ENCODE data around the gene ANK2. TPM values are rescaled to one million over a fixed set of nuclear protein-coding genes. Genes with fewer than 3 reads are reported as not detected.

ANK2 gene
- total and polyA plus RNA-seq, 2 donors from 2014 or later: 21.1 to 125 TPM

DNA sequence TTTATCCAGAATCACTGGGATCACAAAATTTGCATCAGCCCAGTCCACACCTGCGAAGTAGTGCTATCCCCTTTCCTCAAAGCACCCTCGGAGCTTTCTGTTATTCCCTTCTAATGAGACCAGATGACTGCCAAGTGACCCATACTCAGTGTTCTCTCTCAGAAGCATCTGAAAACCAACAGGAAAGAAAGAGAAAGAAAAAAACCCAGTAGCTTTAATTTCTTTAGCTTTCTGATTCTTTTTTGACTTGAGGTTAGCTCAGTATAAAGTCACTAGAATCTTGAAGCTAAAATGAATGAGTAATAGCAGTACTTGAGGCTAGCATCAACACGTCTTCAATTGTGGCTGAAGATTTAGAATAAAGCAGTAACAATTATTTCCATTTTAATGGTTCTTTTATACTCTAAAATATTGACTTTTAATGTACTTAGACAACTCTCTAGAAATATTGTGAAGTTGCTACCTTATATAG, 124.4 kb downstream of the ANK2 start:
- FAIRE-seq: no peak
- Histone ChIP-seq H3K4me3 (ENCODE audit: low read length in 3 of 3) (no peak overlapping the region), H3K9me3 (ENCODE audit: control insufficient read depth in 2 of 3, insufficient read depth in 1 of 3, low read length in 3 of 3) (no peaks in the 10 kb centered on the region), H3K27ac (ENCODE audit: low read depth in 2 of 2, low read length in 2 of 2) (no peak overlapping the region), H3K36me3 (ENCODE audit: control insufficient read depth in 2 of 3, insufficient read depth in 3 of 3, low read length in 3 of 3) (peaks cover 0 to 5% (median 0%) of the 10 kb centered on the region in 3 donors), H3K4me1 (ENCODE audit: control insufficient read depth in 2 of 3, insufficient read depth in 2 of 3, low read depth in 1 of 3, low read length in 3 of 3) (peaks cover 0 to 4% (median 0%) of the 10 kb centered on the region in 3 donors), H3K27me3 (ENCODE audit: control insufficient read depth, insufficient read depth, low read length) (no peaks in the 10 kb centered on the region), H3K9ac (ENCODE audit: low read length in 3 of 3) (no peak overlapping the region)
- no peak for DNase-seq
- intact Hi-C loops (cut with DNase I): no loop called here
- TF ChIP-seq, protein P1, sequence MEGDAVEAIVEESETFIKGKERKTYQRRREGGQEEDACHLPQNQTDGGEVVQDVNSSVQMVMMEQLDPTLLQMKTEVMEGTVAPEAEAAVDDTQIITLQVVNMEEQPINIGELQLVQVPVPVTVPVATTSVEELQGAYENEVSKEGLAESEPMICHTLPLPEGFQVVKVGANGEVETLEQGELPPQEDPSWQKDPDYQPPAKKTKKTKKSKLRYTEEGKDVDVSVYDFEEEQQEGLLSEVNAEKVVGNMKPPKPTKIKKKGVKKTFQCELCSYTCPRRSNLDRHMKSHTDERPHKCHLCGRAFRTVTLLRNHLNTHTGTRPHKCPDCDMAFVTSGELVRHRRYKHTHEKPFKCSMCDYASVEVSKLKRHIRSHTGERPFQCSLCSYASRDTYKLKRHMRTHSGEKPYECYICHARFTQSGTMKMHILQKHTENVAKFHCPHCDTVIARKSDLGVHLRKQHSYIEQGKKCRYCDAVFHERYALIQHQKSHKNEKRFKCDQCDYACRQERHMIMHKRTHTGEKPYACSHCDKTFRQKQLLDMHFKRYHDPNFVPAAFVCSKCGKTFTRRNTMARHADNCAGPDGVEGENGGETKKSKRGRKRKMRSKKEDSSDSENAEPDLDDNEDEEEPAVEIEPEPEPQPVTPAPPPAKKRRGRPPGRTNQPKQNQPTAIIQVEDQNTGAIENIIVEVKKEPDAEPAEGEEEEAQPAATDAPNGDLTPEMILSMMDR (IDR thresholded peaks at IDR 0.05; ENCODE audit: borderline replicate concordance, extremely low read depth, insufficient read depth): no peak

DNA sequence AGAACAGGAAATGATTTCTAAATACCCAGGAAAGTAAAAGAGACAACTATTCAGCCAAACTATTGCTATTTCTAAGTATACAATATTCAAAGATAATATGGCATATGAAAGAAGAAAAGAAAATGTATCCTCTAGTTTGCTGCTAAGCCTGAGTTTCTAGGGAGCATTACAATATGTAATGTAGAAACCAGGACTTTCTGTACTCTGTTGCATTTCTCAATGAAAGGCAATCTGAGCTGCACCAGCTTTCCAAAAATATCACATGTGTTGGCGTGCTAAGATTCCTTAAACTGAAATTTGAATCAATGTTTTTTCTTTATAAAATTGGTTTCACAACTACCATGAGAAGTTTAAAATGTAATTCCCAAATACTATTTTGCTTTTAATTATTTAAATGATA, 129.6 kb downstream of the ANK2 start:
- no peak for DNase-seq
- Histone ChIP-seq H3K36me3 (ENCODE audit: control insufficient read depth in 2 of 3, insufficient read depth in 3 of 3, low read length in 3 of 3) (peaks cover 0 to 5% (median 0%) of the 10 kb centered on the region in 3 donors), H3K9ac (ENCODE audit: low read length in 3 of 3) (no peak overlapping the region), H3K4me3 (ENCODE audit: low read length in 3 of 3) (no peak overlapping the region), H3K4me1 (ENCODE audit: control insufficient read depth in 2 of 3, insufficient read depth in 2 of 3, low read depth in 1 of 3, low read length in 3 of 3) (no peaks in the 10 kb centered on the region), H3K27me3 (ENCODE audit: control insufficient read depth, insufficient read depth, low read length) (no peaks in the 10 kb centered on the region), H3K27ac (ENCODE audit: low read depth in 2 of 2, low read length in 2 of 2) (no peak overlapping the region), H3K9me3 (ENCODE audit: control insufficient read depth in 2 of 3, insufficient read depth in 1 of 3, low read length in 3 of 3) (no peaks in the 10 kb centered on the region)
- TF ChIP-seq, protein P1 (IDR thresholded peaks at IDR 0.05; ENCODE audit: borderline replicate concordance, extremely low read depth, insufficient read depth): no peak
- no peak for FAIRE-seq
- intact Hi-C loops (cut with DNase I): no loop called here

DNA sequence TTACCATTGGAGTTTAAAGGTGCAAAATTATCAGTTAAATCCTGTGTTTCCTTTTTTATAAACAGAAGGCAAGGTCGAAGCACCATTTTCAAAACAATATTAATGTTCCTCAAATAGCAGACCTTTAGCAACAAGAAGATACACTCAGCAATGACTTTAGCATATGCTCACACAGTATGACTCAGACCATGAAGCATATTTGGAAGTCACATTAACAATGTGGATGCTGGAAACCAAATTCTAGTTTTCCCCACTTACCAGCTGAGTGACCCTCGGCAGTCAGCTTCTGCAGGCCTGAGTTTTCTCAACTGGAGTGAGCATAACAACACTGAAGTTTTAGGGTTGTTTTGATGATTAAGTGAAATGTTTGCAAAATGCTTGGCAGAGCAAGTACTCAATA, 130.5 kb downstream of the ANK2 start:
- intact Hi-C loops (cut with DNase I): no loop called here
- no peak for FAIRE-seq

More for the DNA sequence above, 130.5 kb downstream of the ANK2 start:
- no peak overlapping the region for H3K9ac ChIP-seq (ENCODE audit: low read length in 3 of 3)
- TF ChIP-seq, protein P1 (IDR thresholded peaks at IDR 0.05; ENCODE audit: borderline replicate concordance, extremely low read depth, insufficient read depth): no peak
- no peak overlapping the region for H3K27ac ChIP-seq (ENCODE audit: low read depth in 2 of 2, low read length in 2 of 2)
- H3K4me3 ChIP-seq (ENCODE audit: low read length in 3 of 3): no peak overlapping the region
- H3K36me3 ChIP-seq (ENCODE audit: control insufficient read depth in 2 of 3, insufficient read depth in 3 of 3, low read length in 3 of 3): peaks cover 0 to 5% (median 0%) of the 10 kb centered on the region in 3 donors
- DNase-seq: no peak
- no peaks in the 10 kb centered on the region for H3K4me1 ChIP-seq (ENCODE audit: control insufficient read depth in 2 of 3, insufficient read depth in 2 of 3, low read depth in 1 of 3, low read length in 3 of 3)
- H3K9me3 ChIP-seq (ENCODE audit: control insufficient read depth in 2 of 3, insufficient read depth in 1 of 3, low read length in 3 of 3): no peaks in the 10 kb centered on the region
- no peaks in the 10 kb centered on the region for H3K27me3 ChIP-seq (ENCODE audit: control insufficient read depth, insufficient read depth, low read length)
